ENCODE data around the gene INAFM2. TPM values are rescaled to one million over a fixed set of nuclear protein-coding genes. Genes with fewer than 3 reads are reported as not detected.

The INAFM2 gene
- total and polyA plus RNA-seq, 2 of the 4 experiments (the other 2 are of a cell fraction) = 10.4 to 14.0 TPM

- H4K20me1 ChIP-seq (ENCODE audit: insufficient read depth, low read length) = no peaks in the 10 kb centered on the region
- no peak overlapping the region for H3K56ac ChIP-seq (ENCODE audit: extremely low read depth, insufficient read depth, low read length)
- ChIA-PET POLR2A (ENCODE audit: unreplicated experiment) (interaction anchor here (0.6 kb wide), 1 partner anchor 1013 kb away, joined by 8 read pairs; no protein-coding TSS in a partner anchor), CTCF (no interaction called here)
- H4K5ac ChIP-seq (ENCODE audit: low read depth, low read length) = no peak overlapping the region
- in situ Hi-C loops (cut with MboI; ENCODE audit: low sequenced_read_pairs) (no loop called here), intact Hi-C loops (cut with micrococcal nuclease) (no loop called here), dilution Hi-C loops (cut with HindIII; ENCODE audit: low sequenced_read_pairs, unreplicated experiment) (no loop called here)
- H2AK9ac ChIP-seq (replicated peaks; ENCODE audit: low read depth, low read length, poor library complexity) = no peak overlapping the region
- 0 out of 2 replicates have a peak, but pooled peaks cover 3% of the 10 kb centered on the region for H3K9me1 ChIP-seq (ENCODE audit: insufficient read depth, low read length)
- BruUV-seq (replicated peaks) = no TSS peak
- H2AFZ ChIP-seq (replicated peaks; ENCODE audit: low read length, poor library complexity) = no peak overlapping the region
- H4K91ac ChIP-seq (ENCODE audit: insufficient read depth, low read depth, low read length) = no peak overlapping the region
- peaks cover 2% of the 10 kb centered on the region; the same call in 1 of the 2 replicates for H3K4me1 ChIP-seq (ENCODE audit: control insufficient read depth, insufficient read depth, low read length)
- no peak overlapping the region for H3K4me3 ChIP-seq (ENCODE audit: insufficient read depth, low read depth, low read length)
- 57% methylated on average over 4 of the region's 11 CpGs; no CpG with 5 or more reads in 1 of the 2 experiments for WGBS, 2 experiments (ENCODE audit: extremely low coverage in 2 of 2, insufficient read length in 1 of 2)
- no peaks in the 10 kb centered on the region for H3K9me3 ChIP-seq (ENCODE audit: control insufficient read depth, insufficient read depth, low read length)
- H3K4ac ChIP-seq (ENCODE audit: low read depth, low read length) = no peak overlapping the region
- H2BK120ac ChIP-seq (ENCODE audit: low read depth, low read length) = no peak overlapping the region
- no peak overlapping the region for H3K4me2 ChIP-seq (ENCODE audit: low read depth, low read length)
- no peak overlapping the region for H3K18ac ChIP-seq (ENCODE audit: low read depth, low read length)
- no peak overlapping the region for H2BK15ac ChIP-seq (ENCODE audit: low read depth, low read length)
- H3K27ac ChIP-seq (ENCODE audit: insufficient read depth, low read length) = no peak overlapping the region
- ATAC-seq (ENCODE audit: low read depth) (no peak), DNase-seq (no peak)
- H3K79me1 ChIP-seq (ENCODE audit: low read depth in 1 of 2, low read length in 2 of 2) = no peaks in the 10 kb centered on the region
- H3K27me3 ChIP-seq (ENCODE audit: control insufficient read depth, insufficient read depth, low read length) = peaks cover 9% of the 10 kb centered on the region
- H3K36me3 ChIP-seq (ENCODE audit: control insufficient read depth, insufficient read depth, low read length) = no peaks in the 10 kb centered on the region
- no peak overlapping the region for H2BK5ac ChIP-seq (ENCODE audit: low read depth, low read length, poor library complexity, severe bottlenecking)
- no peak for TF ChIP-seq POLR2A (IDR thresholded peaks at IDR 0.05; ENCODE audit: low read depth, low read length)
- TF ChIP-seq, protein P1, sequence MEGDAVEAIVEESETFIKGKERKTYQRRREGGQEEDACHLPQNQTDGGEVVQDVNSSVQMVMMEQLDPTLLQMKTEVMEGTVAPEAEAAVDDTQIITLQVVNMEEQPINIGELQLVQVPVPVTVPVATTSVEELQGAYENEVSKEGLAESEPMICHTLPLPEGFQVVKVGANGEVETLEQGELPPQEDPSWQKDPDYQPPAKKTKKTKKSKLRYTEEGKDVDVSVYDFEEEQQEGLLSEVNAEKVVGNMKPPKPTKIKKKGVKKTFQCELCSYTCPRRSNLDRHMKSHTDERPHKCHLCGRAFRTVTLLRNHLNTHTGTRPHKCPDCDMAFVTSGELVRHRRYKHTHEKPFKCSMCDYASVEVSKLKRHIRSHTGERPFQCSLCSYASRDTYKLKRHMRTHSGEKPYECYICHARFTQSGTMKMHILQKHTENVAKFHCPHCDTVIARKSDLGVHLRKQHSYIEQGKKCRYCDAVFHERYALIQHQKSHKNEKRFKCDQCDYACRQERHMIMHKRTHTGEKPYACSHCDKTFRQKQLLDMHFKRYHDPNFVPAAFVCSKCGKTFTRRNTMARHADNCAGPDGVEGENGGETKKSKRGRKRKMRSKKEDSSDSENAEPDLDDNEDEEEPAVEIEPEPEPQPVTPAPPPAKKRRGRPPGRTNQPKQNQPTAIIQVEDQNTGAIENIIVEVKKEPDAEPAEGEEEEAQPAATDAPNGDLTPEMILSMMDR (conservative IDR thresholded peaks at IDR 0.05; ENCODE audit: low read depth, low read length) = no peak
- TF ChIP-seq FOS (IDR thresholded peaks at IDR 0.05; ENCODE audit: low read depth, low read length) = no peak
- TF ChIP-seq MXI1 (IDR thresholded peaks at IDR 0.05; ENCODE audit: borderline replicate concordance, low read depth, low read length) = no peak
- TF ChIP-seq SMC3 (IDR thresholded peaks at IDR 0.05; ENCODE audit: low read depth, low read length) = no peak
- no peak for TF ChIP-seq BHLHE40 (IDR thresholded peaks at IDR 0.05; ENCODE audit: low read depth, low read length)
- TF ChIP-seq RCOR1 (IDR thresholded peaks at IDR 0.05; ENCODE audit: insufficient replicate concordance, low read length) = no peak
- H4K8ac ChIP-seq (ENCODE audit: low read depth in 2 of 2, low read length in 2 of 2) = no peak overlapping the region
- no peak overlapping the region for H3K23ac ChIP-seq (ENCODE audit: low read depth, low read length)
- H3K9ac ChIP-seq (ENCODE audit: low read depth, low read length) = no peak overlapping the region
- H2AK5ac ChIP-seq (ENCODE audit: low read depth, low read length) = no peak overlapping the region
- H2BK20ac ChIP-seq (ENCODE audit: low read depth, low read length) = no peak overlapping the region
- H3K14ac ChIP-seq (replicated peaks; ENCODE audit: low read depth, low read length) = no peak overlapping the region
Observed at GRCh38 chr15:40365624-40366456, 42.3 kb downstream of the INAFM2 start.
